ENCODE results near the gene AUTS2.

- TF ChIP-seq MEF2A (IDR thresholded peaks at IDR 0.05; ENCODE audit: insufficient read depth, low read depth, low read length) (no peak), ATF3 (IDR thresholded peaks at IDR 0.05; ENCODE audit: borderline replicate concordance, extremely low read depth, low read depth, low read length) (no peak), POLR2A (IDR thresholded peaks at IDR 0.05; ENCODE audit: low read depth, low read length) (no peak), BHLHE40 (IDR thresholded peaks at IDR 0.05; ENCODE audit: borderline replicate concordance in 1 of 2, low read depth in 2 of 2, low read length in 1 of 2) (no peak), TCF12 (IDR thresholded peaks at IDR 0.05; ENCODE audit: low read depth, low read length) (no peak), YY1 (IDR thresholded peaks at IDR 0.05; ENCODE audit: low read depth, low read length) (no peak), TCF7 (IDR thresholded peaks at IDR 0.05; ENCODE audit: borderline replicate concordance) (no peak), EZH2 (IDR thresholded peaks at IDR 0.05; ENCODE audit: borderline replicate concordance, control insufficient read depth, low read depth, low read length) (no peak)
- TF ChIP-seq, protein P1, sequence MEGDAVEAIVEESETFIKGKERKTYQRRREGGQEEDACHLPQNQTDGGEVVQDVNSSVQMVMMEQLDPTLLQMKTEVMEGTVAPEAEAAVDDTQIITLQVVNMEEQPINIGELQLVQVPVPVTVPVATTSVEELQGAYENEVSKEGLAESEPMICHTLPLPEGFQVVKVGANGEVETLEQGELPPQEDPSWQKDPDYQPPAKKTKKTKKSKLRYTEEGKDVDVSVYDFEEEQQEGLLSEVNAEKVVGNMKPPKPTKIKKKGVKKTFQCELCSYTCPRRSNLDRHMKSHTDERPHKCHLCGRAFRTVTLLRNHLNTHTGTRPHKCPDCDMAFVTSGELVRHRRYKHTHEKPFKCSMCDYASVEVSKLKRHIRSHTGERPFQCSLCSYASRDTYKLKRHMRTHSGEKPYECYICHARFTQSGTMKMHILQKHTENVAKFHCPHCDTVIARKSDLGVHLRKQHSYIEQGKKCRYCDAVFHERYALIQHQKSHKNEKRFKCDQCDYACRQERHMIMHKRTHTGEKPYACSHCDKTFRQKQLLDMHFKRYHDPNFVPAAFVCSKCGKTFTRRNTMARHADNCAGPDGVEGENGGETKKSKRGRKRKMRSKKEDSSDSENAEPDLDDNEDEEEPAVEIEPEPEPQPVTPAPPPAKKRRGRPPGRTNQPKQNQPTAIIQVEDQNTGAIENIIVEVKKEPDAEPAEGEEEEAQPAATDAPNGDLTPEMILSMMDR (IDR thresholded peaks at IDR 0.05 in 2 of 3, conservative IDR thresholded peaks at IDR 0.05 in 1 of 3; ENCODE audit: control insufficient read depth in 2 of 3, extremely low read depth in 1 of 3, insufficient read depth in 1 of 3, low read depth in 3 of 3, low read length in 3 of 3): no peak
- TF ChIP-seq, protein P2, sequence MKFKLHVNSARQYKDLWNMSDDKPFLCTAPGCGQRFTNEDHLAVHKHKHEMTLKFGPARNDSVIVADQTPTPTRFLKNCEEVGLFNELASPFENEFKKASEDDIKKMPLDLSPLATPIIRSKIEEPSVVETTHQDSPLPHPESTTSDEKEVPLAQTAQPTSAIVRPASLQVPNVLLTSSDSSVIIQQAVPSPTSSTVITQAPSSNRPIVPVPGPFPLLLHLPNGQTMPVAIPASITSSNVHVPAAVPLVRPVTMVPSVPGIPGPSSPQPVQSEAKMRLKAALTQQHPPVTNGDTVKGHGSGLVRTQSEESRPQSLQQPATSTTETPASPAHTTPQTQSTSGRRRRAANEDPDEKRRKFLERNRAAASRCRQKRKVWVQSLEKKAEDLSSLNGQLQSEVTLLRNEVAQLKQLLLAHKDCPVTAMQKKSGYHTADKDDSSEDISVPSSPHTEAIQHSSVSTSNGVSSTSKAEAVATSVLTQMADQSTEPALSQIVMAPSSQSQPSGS (IDR thresholded peaks at IDR 0.05; ENCODE audit: low read length): no peak
Measured at GRCh38 chr7:70512761-70513160, 914.5 kb downstream of the AUTS2 start.

Data from GM12878 (cell line).